ENCODE data around the gene LMTK3.
"Not testable (repeated sequence)": the region's sequence is repeated elsewhere in the genome, so short reads cannot be mapped to it uniquely, and the experiment has no call there.

Gene LMTK3

GRCh38 chr19:48530770-48531169, 19.1 kb upstream of the LMTK3 start:
- DNase-seq (ENCODE audit: low read depth in 1 of 2, low spot score in 1 of 2): no peak
- TF ChIP-seq JUND (IDR thresholded peaks at IDR 0.05; ENCODE audit: low read depth): no peak
- in situ Hi-C loops (cut with HindIII; ENCODE audit: low pct_unique_long_range_greater_than_20kb, low sequenced_read_pairs): no loop called here

GRCh38 chr19:48530066-48530720, 18.6 kb upstream of the LMTK3 start:
- no peak for TF ChIP-seq JUND (IDR thresholded peaks at IDR 0.05; ENCODE audit: low read depth)
- in situ Hi-C loops (cut with HindIII; ENCODE audit: low pct_unique_long_range_greater_than_20kb, low sequenced_read_pairs): no loop called here
- no peak for DNase-seq (ENCODE audit: low read depth in 1 of 2, low spot score in 1 of 2)

GRCh38 chr19:48529156-48529555, 17.5 kb upstream of the LMTK3 start:
- DNase-seq (ENCODE audit: low read depth in 1 of 2, low spot score in 1 of 2): no peak
- in situ Hi-C loops (cut with HindIII; ENCODE audit: low pct_unique_long_range_greater_than_20kb, low sequenced_read_pairs): no loop called here
- TF ChIP-seq JUND (IDR thresholded peaks at IDR 0.05; ENCODE audit: low read depth): no peak

GRCh38 chr19:48524732-48525131, 13.1 kb upstream of the LMTK3 start:
- no peak for DNase-seq (ENCODE audit: low read depth in 1 of 2, low spot score in 1 of 2)
- TF ChIP-seq JUND (IDR thresholded peaks at IDR 0.05; ENCODE audit: low read depth): no peak
- in situ Hi-C loops (cut with HindIII; ENCODE audit: low pct_unique_long_range_greater_than_20kb, low sequenced_read_pairs): no loop called here

- in situ Hi-C loops (cut with HindIII; ENCODE audit: low pct_unique_long_range_greater_than_20kb, low sequenced_read_pairs): no loop called here
- DNase-seq (ENCODE audit: low read depth in 1 of 2, low spot score in 1 of 2): no peak
- no peak for TF ChIP-seq JUND (IDR thresholded peaks at IDR 0.05; ENCODE audit: low read depth)
Observed at GRCh38 chr19:48524221-48524620, 12.6 kb upstream of the LMTK3 start.

- TF ChIP-seq JUND (IDR thresholded peaks at IDR 0.05; ENCODE audit: low read depth): no peak
- DNase-seq (ENCODE audit: low read depth in 1 of 2, low spot score in 1 of 2): no peak
- in situ Hi-C loops (cut with HindIII; ENCODE audit: low pct_unique_long_range_greater_than_20kb, low sequenced_read_pairs): no loop called here
Observed at GRCh38 chr19:48520134-48520533, 8.5 kb upstream of the LMTK3 start.

GRCh38 chr19:48519426-48519825, 7.8 kb upstream of the LMTK3 start:
- DNase-seq (ENCODE audit: low read depth in 1 of 2, low spot score in 1 of 2); in situ Hi-C loops (cut with HindIII; ENCODE audit: low pct_unique_long_range_greater_than_20kb, low sequenced_read_pairs): not testable (repeated sequence)

- in situ Hi-C loops (cut with HindIII; ENCODE audit: low pct_unique_long_range_greater_than_20kb, low sequenced_read_pairs): no loop called here
- no peak for TF ChIP-seq JUND (IDR thresholded peaks at IDR 0.05; ENCODE audit: low read depth)
- no peak for DNase-seq (ENCODE audit: low read depth in 1 of 2, low spot score in 1 of 2)
Observed at GRCh38 chr19:48518207-48518606, 6.6 kb upstream of the LMTK3 start.

- no peak for DNase-seq (ENCODE audit: low read depth in 1 of 2, low spot score in 1 of 2)
- TF ChIP-seq JUND (IDR thresholded peaks at IDR 0.05; ENCODE audit: low read depth): no peak
- in situ Hi-C loops (cut with HindIII; ENCODE audit: low pct_unique_long_range_greater_than_20kb, low sequenced_read_pairs): no loop called here
Observed at GRCh38 chr19:48516536-48516935, 4.9 kb upstream of the LMTK3 start.

- in situ Hi-C loops (cut with HindIII; ENCODE audit: low pct_unique_long_range_greater_than_20kb, low sequenced_read_pairs): no loop called here
- TF ChIP-seq JUND (IDR thresholded peaks at IDR 0.05; ENCODE audit: low read depth): no peak
- DNase-seq (ENCODE audit: low read depth in 1 of 2, low spot score in 1 of 2): no peak
Observed at GRCh38 chr19:48514123-48514458, 2.5 kb upstream of the LMTK3 start.

GRCh38 chr19:48513289-48514122, 1.9 kb upstream of the LMTK3 start:
- TF ChIP-seq JUND (IDR thresholded peaks at IDR 0.05; ENCODE audit: low read depth): no peak
- in situ Hi-C loops (cut with HindIII; ENCODE audit: low pct_unique_long_range_greater_than_20kb, low sequenced_read_pairs): no loop called here
- peak; percentile 65 to 79 for DNase-seq (ENCODE audit: low read depth in 1 of 2, low spot score in 1 of 2)

GRCh38 chr19:48512504-48513288, 1.1 kb upstream of the LMTK3 start:
- in situ Hi-C loops (cut with HindIII; ENCODE audit: low pct_unique_long_range_greater_than_20kb, low sequenced_read_pairs): no loop called here
- no peak for DNase-seq (ENCODE audit: low read depth in 1 of 2, low spot score in 1 of 2)
- TF ChIP-seq JUND (IDR thresholded peaks at IDR 0.05; ENCODE audit: low read depth): no peak

GRCh38 chr19:48511321-48511731, 309 bp downstream of the LMTK3 start:
- in situ Hi-C loops (cut with HindIII; ENCODE audit: low pct_unique_long_range_greater_than_20kb, low sequenced_read_pairs): no loop called here
- no peak for DNase-seq (ENCODE audit: low read depth in 1 of 2, low spot score in 1 of 2)
- TF ChIP-seq JUND (IDR thresholded peaks at IDR 0.05; ENCODE audit: low read depth): no peak

Measured in T47D (cell line).